GDM1 (cell line): ENCODE measurements around the gene DMWD.

Experiments used
- DNase-seq: peaks from one replicate; lab custom pipeline; 2025; lab: John Stamatoyannopoulos, UW

DMWD gene

DNA sequence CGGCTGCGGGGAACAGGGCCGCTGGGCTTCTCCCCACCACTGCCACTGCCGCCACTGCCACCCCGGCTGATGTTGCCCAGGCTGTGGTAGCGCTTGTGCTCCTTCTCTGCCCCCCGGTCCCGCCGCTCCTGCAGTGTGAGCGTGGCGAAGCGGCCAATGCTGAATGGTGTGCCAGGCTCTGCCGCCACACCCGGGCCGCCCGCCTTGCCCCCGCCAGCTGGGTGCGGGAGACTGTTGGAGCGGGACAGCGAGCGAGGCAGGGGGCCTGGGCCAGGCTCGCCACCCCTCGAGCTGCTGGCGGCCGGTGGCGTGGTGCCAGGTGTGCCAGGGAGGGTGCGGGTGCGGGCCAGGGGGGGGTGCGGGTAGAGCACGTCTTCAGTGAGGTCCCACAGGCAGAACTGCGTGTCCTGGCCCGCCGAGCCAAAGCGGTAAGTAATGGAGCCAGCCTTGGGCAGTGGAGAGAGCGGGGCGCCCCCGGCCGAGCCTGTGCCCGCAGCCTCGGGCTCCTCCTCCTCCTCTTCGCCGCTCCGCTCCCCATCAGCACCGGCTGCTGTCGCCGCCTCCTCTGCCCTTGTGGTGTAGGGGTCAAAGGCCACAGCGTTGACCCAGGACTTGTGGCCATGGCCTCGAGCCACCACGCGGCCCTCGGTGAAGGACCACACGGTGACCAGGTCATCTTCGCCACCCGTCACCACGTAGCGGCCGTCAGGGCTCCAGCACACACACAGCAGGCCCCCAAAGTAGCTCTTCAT lies 6.7 kb downstream of the DMWD start:
- DNase-seq = no peak

DNA sequence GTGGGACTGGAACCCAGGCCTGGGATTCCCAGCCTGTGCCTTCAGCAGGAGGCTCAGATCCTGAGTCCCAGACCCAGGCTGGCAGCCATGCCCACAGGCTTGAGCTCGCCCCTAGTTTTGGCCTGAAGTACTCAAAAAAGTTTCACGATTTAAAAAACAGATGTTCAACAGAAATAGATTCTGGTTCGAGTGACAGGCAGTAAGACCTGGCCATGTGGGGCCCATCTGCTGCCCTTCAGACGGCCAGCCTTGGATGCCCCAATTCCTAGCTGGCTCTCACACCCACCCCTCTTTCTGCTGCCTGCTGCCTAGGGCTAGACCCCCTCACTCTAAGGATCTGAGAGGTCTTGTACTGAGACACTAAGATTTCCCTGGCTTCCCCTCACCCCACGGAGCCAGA lies 7.5 kb downstream of the DMWD start:
- no peak for DNase-seq

DNA sequence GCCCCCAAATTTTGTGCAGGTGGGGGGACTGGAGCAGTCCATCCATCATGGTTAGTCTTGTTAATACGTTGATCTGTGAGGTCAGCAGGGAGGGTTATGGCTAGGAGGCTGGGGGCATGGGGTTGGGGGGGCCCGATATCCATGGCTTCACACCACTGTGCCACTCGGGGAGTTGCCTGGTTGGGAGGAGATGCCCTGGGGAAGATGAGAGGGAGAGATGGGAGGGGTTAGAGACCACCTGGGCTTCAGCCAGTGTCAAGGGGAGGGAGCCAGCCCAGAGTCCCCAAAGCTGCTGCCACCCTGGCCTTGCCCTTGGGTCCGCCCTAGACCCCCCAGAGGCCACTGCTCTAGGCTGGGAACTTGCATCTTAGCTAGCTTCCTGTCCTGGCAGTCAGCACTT lies 8.5 kb downstream of the DMWD start:
- DNase-seq = no peak

DNA sequence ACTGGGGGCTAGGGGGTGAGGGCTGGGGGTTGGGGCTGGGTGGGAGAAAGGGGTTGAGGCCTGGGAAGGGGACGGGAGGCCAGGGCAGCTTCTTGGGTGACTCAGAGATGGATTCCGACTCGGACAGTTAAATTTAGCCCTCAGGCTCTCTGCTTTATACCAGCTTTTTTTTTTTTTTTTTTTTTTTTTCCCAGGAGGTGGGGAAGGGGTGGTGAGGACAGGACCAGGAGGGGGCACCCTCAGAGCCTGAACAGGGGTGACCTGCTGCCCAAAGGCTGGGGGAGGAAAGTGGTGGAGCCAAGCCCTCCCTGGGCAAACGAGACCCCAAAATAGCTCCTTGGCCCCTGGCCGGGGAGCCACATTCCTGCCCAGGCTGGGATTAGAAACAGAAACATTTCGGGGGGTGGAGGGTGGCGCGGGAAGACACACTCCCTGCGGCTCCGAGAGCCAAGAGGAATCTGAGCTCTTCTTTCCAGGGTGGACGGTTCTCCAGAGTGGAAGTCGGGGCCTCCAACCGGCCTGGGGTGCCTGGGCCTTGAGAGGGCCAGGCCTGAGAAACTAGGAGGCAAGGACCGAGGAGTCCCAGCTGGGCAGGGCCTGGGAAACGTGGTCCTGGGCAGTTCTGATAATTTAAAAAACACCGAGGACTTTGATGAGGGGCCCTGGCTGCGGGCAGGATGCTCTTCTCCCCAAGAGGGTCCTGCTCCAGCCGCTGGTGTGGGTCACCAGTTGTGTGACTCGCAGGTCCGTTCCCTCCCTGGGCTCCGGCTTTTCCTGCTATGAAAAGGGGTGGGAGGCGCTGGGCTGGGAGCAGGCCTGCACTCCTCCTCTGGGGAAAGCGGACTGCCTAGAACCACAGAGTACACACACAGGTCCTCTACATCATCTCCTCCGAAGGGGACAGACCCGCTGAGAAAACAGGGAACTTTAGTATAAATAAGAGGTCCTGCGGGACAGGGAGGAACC lies 9.5 kb downstream of the DMWD start:
- DNase-seq = no peak

DNA sequence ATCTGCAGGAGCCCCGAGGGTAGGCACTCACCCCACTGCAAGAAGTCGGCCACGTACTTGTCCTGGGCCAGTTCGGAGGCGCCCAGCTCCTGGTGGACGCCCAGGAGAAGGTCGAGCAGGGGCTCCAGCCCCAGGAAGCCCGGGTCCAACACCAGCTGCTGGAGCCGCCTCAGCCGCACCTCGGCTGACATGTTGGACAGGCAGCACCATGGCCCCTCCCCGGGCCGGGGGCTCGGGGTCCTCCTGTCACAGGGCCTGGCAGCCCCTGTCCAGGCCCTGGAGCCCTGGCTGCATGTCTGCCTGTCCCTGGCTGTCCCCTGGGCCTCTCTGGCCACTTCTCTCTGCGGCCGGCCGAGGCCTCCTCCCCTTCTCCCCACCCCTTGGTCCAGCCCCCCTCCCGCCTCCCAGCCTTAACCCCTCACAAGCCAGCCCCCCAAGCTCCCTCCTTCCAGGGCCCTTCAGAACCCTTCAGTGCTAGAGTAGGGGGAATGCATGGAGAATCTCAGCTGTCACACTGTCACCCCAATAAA lies 10.4 kb downstream of the DMWD start, which contains the start of gene DMPK:
Gene DMPK (minus strand): TSS at position 329 of the 530 bp plus-strand sequence. CDS start 138 bp downstream, at position 191.
- DNase-seq = no peak

DNA sequence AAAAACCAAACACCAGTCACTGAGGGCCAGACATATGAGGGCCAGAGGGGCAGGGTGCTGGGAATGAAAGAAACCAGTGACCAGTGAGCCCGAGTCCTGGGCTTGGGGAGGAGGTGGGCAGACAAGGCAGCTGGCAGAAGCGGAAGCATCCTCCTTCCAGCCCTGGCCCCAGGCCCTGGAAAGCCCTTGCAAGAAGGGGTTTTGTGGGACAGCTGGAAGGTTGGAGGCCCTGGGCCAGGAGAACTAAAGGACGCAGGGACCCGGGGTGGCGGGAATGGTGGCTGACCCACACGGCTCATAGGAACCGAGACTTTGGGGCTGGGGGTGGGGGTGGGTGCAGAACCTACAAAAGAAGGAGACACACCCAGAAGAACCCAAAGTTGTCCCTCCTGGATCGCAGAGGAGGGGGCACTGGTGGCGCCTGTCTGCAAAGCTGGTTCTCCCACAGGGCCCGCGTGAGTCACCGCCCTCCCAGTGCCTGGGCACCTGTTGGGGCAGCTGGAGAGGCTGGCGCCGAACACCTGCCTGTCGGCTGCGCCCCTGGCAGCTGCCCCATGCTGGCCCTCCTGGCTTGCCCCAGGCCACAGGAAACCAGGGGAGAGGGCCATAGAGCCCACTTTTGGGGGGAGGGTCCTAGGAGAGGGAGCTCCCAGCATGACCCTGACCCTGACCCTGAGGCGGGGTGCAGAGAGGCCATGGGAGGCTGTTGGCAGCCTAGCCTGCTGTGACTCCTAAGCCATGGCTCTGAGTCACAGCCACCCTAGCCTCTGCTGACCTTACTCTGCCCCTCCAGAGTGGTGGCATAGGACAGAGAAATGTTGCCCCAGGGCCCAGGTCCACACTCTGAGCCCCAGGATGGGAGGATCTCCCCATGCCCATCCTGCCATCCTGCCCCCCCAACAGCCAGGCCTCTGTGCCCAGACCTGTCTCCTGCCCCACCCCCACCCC lies 11.2 kb downstream of the DMWD start:
- DNase-seq = no peak

DNA sequence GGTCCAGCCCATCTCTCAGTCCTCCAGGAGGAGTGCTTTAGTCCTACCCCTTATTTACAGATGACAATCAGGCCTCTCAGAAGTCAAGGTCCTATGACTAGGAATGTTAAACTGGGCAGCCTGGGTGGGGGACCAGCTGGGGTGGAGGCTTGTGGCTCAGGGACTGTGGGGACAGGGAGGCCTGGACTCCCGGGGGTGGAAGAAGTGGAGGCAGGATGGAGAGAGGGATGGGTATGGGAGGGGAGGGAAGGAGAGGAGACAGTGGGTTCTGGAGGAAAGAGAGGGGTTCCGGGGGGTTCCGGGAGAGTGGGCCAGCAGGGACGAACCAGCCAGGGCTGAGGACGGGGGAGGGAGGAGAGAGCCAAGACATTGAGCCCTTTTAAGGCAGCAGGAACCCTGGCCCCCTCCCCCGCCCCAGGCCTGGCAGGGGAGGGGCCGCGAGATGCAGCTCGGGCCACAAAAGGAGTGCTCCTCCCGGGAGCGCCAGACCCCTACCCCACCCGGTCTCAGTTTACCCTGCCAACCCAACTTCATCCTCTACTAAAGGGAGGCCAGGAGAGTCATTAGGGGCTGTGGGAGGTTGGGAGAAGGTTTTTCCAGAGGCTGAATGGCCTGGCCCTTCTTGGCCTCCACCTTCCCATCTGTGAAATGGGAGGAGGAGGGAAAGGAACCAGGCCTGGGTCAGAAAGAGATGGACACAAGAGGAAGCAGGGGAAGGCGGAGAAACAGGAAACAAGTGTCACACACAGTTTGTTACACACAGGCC lies 12.0 kb downstream of the DMWD start:
- no peak for DNase-seq

DNA sequence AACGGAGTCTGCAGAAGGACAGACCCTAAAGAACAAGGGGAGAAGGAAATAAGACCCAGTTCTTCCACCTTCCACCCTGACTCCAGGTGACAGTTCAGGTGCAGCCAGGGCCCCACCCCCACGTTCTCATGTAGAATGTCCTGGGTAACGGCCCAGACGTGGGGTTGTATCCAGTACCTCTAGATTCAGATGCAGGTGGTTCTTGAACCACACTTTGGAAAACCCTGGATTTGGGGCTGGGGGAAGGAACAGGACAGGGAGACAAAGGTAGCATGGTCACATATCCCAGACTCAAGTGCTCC lies 12.5 kb downstream of the DMWD start:
- DNase-seq = no peak

DNA sequence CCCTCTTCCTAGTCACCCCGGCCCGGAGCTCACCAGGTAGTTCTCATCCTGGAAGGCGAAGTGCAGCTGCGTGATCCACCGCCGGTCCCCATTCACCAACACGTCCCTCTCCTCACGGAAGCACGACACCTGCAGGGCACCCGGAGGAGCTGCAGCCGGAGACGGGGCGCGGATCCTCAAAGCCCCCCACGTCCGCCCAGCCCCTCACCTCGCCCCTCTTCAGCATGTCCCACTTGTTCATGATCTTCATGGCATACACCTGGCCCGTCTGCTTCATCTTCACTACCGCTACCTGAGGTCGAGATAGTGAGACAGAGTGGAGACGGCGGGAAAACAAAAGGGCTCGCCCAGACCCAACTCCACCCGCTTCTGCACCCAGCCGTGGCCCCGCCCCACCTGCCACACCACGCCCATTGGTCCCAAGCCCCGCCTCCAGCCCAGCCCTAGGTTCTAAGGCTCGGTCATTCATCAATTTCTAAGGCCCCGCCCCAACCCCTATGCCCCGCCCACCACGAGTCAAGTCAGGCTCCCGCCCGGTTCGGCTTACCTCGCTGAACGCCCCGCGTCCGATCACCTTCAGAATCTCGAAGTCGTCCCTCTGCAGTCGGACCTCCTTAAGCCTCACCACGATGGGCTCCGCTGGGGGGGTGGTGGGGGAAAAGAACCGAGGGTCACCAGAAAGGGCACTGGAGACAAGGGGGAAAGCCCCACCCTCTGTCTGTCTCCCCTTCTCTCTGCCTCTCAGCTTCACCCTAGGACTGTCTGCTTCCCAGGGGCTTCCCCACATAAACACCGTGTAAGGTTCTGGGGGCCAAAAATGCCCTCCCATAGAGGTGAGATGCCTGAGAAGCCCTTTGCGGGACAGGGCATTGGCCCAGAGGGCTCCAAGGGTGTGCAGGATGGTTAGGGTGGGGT lies 13.2 kb downstream of the DMWD start:
- DNase-seq = peak; percentile 52

DNA sequence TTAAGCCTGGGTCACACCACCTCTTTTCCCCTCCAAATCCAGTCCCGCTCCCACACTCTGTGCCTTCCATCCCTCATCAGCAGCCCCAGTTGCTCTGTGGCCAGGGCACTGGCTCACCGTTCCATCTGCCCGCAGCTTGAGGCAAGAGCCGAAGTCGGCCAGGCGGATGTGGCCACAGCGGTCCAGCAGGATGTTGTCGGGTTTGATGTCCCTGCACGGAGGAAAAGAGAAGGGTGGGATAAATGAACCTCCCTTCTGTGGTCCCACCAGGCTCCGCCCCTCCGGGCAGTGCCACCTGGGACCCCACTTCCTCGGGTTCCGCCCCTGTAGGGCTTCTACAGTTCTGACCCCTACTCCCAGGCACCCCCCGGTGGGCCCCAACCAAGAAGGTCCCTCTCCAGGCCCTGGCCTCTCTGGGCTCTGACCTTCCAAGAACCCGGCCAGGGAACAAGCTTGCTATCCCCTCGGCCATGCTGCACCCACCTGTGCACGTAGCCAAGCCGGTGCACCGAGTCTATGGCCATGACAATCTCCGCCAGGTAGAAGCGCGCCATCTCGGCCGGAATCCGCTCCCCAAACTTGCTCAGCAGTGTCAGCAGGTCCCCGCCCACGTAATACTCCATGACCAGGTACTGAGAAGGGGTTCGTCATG lies 14.5 kb downstream of the DMWD start:
- no peak for DNase-seq

DNA sequence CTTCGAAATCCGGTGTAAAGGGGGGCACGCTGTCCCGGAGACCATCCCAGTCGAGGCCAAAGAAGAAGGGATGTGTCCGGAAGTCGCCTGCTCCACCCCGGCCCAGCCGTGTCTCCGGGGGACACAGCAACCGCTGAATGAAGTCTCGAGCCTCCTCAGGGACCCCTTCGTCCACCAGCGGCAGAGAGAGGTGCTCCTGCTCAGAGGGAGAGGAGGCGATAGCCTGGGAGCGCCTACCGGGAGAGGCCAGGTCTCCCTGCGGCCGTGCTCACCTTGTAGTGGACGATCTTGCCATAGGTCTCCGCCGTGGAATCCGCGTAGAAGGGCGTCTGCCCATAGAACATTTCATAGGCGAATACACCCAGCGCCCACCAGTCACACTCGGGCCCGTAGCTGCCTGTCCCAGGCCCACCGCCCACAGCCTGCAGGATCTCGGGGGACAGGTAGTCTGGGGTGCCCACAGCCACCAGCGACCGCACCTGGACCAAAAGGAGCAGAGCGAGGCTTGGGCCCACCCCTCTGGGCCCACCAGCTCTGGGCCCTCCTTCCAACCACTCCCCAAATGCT lies 15.2 kb downstream of the DMWD start:
- DNase-seq = no peak

DNA sequence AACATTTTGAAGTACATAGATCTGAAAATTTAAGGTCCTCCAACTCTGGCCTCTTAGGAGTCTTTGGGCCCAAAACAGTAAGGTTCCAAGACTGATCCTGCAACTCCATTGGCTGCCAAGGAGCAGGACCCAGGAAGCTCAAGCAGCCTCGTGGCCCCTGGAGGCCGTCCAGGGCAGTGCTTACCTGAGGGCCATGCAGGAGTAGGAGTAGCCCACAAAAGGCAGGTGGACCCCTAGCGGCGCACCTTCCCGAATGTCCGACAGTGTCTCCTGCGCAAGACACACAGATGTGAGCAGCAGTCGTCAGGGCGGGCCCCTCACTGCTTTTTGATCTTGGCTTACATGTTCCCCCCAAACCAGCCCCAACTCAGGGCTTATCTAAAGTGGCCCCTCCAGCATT lies 17.9 kb downstream of the DMWD start:
- no peak for DNase-seq

DNA sequence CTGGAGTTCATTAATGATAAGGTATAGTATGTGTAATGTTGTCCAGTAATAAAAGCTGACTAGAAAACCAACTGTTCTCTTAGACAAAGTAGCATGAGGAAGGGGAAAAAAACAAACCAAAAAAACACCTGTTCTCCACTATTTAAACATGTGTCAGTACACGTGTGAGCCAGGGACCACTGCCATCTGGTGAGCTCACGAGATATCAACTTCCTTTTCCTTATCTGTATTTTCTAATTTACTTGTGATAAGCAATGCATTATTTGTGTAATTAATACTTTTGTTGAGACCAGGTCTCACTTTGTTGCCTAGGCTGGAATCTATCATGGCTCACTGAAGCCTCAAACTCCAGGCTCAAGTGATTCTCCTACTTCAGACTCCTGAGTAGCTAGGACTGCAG lies 19.3 kb downstream of the DMWD start:
- DNase-seq = no peak

DNA sequence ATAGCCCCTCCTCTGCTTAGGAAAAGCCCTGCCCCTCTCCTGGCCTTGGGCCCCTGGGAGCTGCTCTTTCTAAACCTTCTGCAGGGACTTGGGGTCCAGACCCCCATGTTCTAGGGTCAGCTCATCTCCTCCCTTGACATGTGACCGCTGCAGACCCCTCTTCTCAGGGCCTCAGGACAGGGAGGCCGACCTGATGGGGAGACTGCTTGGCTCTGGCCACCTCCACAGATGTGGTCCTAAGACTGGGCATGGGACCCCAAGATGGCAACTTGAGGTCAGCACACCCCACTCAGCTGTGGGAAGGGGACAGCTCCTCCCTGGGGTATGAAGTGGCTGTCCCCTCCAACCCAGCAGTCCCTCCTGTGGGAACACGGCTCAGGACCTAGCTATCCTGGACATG lies 19.7 kb downstream of the DMWD start:
- DNase-seq = no peak

DNA sequence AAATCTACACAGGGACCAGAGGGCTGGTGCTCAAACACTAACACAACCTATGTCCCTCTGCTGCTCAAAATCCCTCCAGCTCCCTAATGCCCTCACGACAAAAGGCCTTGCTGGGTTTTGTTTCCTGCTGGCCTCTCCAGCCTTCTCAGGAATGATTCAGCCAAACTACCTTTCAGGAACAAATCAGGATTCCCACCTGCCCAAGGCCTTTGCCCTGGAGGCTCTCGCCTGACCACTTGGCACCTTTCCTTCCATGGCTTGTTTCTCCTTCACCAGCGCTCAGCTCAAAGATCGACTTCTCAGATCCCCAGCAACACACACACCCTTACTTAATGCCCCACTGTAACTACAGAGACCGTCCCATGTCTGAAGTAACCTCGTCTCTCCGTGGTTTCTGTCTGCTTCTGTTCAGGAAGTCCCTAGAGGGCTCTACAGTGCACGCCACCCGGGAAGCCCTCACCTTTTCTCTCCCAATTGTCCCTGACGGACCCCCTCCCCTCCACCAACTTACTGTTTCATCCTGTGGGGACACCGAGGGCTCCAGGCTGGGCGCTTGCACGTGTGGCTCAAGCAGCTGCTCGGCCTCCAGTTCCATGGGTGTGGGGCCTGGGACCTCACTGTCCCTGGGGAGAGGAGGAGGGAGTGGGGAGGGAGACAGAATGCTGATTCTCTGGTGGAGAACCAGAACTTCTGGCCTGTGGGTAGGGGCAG lies 20.4 kb downstream of the DMWD start:
- no peak for DNase-seq

DNA sequence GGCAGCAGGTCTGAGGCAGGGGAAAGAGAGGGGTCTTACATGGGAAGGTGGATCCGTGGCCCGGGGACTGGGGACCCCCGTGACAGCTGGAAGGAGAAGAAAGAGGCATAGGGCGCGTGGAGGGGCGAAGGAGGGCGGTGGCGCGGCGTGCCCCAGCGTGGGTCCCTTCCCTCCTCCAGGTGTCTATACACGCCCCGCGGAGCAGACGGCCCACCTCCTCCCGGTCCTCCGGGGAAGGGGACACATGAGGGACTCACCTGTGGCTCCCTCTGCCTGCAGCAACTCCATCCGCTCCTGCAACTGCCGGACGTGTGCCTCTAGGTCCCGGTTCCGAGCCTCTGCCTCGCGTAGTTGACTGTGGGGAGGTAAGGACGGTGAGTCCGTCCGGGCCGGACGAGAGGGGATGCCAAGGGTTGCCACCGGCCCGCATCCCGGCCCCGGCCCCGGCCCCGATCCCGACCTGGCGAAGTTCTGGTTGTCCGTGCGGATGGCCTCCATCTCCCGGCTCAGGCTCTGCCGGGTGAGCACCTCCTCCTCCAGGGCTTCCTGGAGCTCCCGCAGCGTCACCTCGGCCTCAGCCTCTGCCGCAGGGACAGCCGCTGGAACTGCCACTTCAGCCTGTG lies 21.2 kb downstream of the DMWD start:
- no peak for DNase-seq

DNA sequence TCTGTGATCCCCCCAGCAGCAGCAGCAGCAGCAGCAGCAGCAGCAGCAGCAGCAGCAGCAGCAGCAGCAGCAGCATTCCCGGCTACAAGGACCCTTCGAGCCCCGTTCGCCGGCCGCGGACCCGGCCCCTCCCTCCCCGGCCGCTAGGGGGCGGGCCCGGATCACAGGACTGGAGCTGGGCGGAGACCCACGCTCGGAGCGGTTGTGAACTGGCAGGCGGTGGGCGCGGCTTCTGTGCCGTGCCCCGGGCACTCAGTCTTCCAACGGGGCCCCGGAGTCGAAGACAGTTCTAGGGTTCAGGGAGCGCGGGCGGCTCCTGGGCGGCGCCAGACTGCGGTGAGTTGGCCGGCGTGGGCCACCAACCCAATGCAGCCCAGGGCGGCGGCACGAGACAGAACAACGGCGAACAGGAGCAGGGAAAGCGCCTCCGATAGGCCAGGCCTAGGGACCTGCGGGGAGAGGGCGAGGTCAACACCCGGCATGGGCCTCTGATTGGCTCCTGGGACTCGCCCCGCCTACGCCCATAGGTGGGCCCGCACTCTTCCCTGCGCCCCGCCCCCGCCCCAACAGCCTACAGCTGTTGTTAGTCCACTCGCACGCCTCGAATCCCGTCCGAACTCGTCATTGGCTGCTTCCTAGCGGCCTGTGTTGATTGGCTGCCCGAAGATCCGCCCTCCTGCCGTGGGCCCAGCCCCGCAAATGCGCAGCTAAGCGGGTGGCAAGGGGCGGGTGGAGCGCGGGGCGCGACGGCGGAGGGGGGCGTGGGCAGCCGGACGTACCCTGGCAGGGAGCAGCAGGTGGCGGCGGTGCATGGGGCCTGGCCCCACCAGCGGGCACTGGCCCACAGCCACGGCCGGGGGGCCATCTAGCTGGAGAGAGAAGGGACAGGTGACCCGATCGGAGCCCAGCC lies 22.2 kb downstream of the DMWD start:
- peak; percentile 94 for DNase-seq
